NT2/D1 (cell line): ENCODE data around the gene RBMXL3.
"Not testable (repeated sequence)": the region's sequence is repeated elsewhere in the genome, so short reads cannot be mapped to it uniquely, and the experiment has no call there.

ENCODE experiments used
- DNase-seq: peaks from one replicate; pipeline ENCODE4 v3.0.0-alpha.2; 2011; ENCODE audit warnings: low read depth, low spot score
- H3K27me3 ChIP-seq: 2 replicates; pipeline ENCODE4 v1.6.0; 2011; ENCODE audit warnings: mild to moderate bottlenecking; ENCODE audit not compliant: insufficient read length, insufficient read depth
- H3K36me3 ChIP-seq: 2 replicates; pipeline ENCODE4 v1.6.1; 2011; ENCODE audit warnings: mild to moderate bottlenecking, low read length, mixed read lengths; ENCODE audit not compliant: insufficient read depth, insufficient read length
- H3K4me1 ChIP-seq: 2 replicates; pipeline ENCODE4 v1.5.1; 2011; ENCODE audit not compliant: insufficient read depth, insufficient read length
- H3K4me3 ChIP-seq: 2 replicates; pipeline ENCODE4 v1.5.1; 2011; ENCODE audit warnings: low read depth; ENCODE audit not compliant: insufficient read length
- H3K9ac ChIP-seq: 2 replicates; pipeline ENCODE4 v1.6.0; 2011; ENCODE audit warnings: low read depth; ENCODE audit not compliant: insufficient read length
- H3K9me3 ChIP-seq: 2 replicates; pipeline ENCODE4 v1.5.1; 2011; ENCODE audit warnings: mild to moderate bottlenecking, low read length; ENCODE audit not compliant: insufficient read depth
- SUZ12 ChIP-seq: IDR thresholded peaks from 2 replicates; pipeline ENCODE4 v1.6.1; 2011; ENCODE audit not compliant: insufficient read length, insufficient read depth; ENCODE audit errors: extremely low read depth
- YY1 ChIP-seq: IDR thresholded peaks from 2 replicates; pipeline ENCODE4 v1.6.1; 2011; ENCODE audit not compliant: insufficient read length, insufficient read depth
- ZNF274 ChIP-seq: IDR thresholded peaks from 2 replicates; pipeline ENCODE4 v1.6.1; 2011; ENCODE audit warnings: mild to moderate bottlenecking, low read depth, low read length

The RBMXL3 gene

DNA sequence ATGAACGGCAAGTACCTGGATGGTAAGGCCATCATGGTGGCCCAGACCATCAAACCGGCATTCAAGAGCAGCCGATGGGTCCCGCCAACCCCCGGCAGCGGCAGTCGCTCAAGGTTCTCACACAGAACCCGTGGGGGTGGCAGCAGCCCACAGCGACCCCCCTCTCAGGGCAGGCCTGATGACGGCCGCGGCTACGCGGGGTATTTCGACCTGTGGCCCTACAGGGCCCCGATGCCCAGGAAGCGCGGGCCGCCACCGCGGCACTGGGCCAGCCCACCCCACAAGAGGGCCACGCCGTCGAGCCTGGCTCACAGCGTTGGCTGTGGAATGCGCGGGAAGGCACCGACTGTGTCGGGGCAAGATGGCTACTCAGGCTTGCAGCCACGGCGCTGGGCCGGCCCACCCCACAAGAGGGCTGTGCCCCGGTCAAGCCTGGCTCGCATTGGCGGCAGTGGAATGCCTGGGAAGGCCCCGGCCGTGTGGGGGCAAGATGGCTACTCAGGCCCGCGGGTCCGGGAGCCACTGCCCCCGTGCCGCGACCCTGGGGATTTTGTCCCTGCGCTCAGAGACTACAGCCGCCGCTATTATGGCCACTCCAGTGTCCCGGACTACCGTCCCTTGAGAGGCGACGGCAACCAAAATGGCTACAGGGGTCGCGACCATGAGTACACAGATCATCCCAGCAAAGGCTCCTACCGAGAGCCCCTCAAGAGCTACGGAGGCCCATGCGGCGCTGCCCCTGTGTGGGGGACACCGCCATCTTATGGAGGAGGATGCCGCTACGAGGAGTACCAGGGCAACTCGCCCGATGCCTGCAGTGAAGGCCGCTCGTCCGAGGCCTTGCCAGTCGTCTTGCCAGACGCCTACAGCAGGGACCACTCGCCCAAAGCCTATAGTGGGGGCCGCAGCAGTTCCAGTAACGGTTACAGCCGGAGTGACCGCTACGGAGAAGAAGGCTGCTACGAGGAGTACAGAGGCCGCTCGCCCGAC lies 731 bp downstream of the RBMXL3 start:
- H3K9ac ChIP-seq = no peak overlapping the region
- DNase-seq = no peak
- peaks cover 12% of the 10 kb centered on the region; the same call in 1 of the 2 replicates for H3K9me3 ChIP-seq
- no peaks in the 10 kb centered on the region for H3K27me3 ChIP-seq
- H3K36me3 ChIP-seq = no peaks in the 10 kb centered on the region
- H3K4me1 ChIP-seq = no peaks in the 10 kb centered on the region
- no peak overlapping the region for H3K4me3 ChIP-seq
- TF ChIP-seq ZNF274 (no peak), YY1 (no peak), SUZ12 (no peak)

DNA sequence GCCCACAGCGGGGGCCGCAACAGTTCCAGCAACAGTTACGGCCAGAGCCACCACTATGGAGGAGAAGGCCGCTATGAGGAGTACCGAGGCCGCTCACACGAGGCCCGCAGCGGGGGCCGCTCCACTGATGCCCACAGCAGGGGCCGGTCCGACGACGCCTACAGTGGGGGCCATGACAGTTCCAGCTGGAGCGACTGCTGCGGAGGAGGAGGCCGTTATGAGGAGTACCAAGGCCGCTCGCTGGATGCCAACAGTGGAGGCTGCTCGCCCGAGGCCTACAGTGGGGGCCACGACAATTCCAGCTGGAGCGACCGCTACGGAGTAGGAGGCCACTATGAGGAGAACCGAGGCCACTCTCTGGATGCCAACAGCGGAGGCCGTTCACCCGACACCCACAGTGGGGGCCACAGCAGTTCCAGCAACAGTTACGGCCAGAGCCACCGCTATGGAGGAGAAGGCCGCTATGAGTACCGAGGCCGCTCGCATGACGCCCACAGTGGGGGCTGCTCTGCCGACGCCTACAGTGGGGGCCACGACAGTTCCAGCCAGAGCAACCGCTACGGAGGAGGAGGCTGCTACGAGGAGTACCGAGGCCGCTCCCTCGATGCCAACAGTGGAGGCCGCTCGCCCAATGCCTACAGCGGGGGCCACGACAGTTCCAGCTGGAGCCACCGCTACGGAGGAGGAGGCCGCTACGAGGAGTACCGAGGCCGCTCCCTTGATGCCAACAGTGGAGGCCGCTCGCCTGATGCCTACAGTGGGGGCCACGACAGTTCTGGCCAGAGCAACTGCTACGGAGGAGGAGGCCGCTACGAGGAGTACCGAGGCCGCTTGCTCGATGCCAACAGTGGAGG lies 1.7 kb downstream of the RBMXL3 start:
- Histone ChIP-seq H3K9ac (no peak overlapping the region), H3K9me3 (peaks cover 12% of the 10 kb centered on the region; the same call in 1 of the 2 replicates), H3K36me3 (no peaks in the 10 kb centered on the region), H3K4me1 (no peaks in the 10 kb centered on the region), H3K27me3 (no peaks in the 10 kb centered on the region), H3K4me3 (no peak overlapping the region)
- no peak for TF ChIP-seq SUZ12
- no peak for TF ChIP-seq ZNF274
- no peak for TF ChIP-seq YY1
- DNase-seq = no peak

DNA sequence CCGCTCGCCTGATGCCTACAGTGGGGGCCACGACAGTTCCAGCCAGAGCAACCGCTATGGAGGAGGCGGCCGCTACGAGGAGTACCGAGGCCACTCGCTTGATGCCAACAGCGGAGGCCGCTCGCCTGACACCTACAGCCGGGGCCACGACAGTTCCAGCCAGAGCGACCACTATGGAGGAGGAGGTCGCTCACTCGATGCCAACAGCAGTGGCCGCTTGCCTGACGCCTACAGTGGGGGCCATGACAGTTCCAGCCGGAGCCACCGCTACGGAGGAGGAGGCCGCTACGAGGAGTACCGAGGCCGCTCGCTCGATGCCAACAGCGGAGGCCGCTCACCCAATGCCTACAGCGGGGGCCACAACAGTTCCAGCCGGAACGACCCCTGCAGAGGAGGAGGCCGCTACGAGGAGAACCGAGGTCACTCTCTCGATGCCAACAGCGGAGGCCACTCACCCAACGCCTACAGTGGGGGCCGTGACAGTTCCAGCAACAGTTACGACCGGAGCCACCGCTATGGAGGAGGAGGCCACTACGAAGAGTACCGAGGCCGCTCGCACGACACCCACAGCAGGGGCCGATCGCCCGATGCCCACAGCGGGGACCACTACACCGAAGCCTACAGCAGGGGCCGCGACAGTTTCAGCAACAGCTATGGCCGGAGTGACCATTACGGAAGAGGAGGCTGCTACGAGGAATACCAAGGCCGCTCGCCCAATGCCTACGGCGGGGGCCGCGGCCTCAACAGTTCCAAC lies 2.5 kb downstream of the RBMXL3 start:
- TF ChIP-seq YY1 (no peak), ZNF274 (no peak), SUZ12 (no peak)
- peaks cover 12% of the 10 kb centered on the region; the same call in 1 of the 2 replicates for H3K9me3 ChIP-seq
- H3K4me1 ChIP-seq = no peaks in the 10 kb centered on the region
- no peaks in the 10 kb centered on the region for H3K36me3 ChIP-seq
- no peak overlapping the region for H3K9ac ChIP-seq
- no peaks in the 10 kb centered on the region for H3K27me3 ChIP-seq
- DNase-seq = no peak
- H3K4me3 ChIP-seq = no peak overlapping the region

DNA sequence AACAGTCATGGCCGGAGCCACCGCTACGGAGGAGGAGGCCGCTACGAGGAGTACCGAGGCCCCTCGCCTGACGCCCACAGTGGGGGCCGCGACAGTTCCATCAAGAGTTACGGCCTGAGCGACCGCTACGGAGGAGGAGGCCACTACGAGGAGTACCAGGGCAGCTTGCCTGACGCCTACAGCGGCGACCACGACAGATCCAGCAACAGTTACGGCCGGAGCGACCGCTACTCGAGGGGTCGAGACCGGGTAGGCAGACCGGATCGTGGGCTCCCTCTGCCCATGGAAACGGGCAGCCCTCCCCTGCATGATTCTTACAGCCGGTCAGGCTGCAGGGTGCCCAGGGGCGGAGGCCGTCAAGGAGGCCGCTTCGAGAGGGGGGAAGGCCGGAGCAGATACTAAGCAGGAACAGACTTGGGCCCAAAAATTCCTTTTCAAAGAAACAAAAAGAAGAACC lies 3.1 kb downstream of the RBMXL3 start:
- H3K4me1 ChIP-seq = no peaks in the 10 kb centered on the region
- no peaks in the 10 kb centered on the region for H3K36me3 ChIP-seq
- DNase-seq = no peak
- no peak overlapping the region for H3K4me3 ChIP-seq
- H3K27me3 ChIP-seq = no peaks in the 10 kb centered on the region
- no peak overlapping the region for H3K9ac ChIP-seq
- TF ChIP-seq YY1 (no peak), SUZ12 (no peak), ZNF274 (no peak)
- H3K9me3 ChIP-seq = peaks cover 12% of the 10 kb centered on the region; the same call in 1 of the 2 replicates

DNA sequence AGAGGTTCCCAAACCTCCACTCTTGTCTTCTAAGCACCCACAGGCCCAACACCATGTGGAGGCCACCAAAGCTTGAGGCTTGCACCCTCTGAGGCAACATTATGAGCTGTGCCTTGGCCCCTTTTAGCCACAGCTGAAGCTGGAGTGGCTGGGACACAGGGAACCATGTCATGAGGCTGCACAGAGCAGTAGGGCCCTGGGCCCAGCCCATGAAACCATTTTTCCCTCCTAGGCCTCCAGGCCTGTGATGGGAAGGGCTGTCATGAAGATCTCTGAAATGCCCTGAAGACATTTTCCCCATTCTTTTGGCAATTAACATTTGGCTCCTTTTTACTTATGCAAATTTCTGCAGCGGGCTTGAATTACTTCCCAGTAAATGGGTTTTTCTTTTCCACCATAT lies 14.8 kb downstream of the RBMXL3 start:
- Histone ChIP-seq H3K36me3 (no peaks in the 10 kb centered on the region), H3K27me3 (no peaks in the 10 kb centered on the region), H3K4me3 (no peak overlapping the region), H3K9me3 (peaks cover 20% of the 10 kb centered on the region; the same call in 1 of the 2 replicates), H3K4me1 (no peaks in the 10 kb centered on the region), H3K9ac (no peak overlapping the region)
- TF ChIP-seq SUZ12 (no peak), ZNF274 (no peak), YY1 (no peak)
- no peak for DNase-seq

DNA sequence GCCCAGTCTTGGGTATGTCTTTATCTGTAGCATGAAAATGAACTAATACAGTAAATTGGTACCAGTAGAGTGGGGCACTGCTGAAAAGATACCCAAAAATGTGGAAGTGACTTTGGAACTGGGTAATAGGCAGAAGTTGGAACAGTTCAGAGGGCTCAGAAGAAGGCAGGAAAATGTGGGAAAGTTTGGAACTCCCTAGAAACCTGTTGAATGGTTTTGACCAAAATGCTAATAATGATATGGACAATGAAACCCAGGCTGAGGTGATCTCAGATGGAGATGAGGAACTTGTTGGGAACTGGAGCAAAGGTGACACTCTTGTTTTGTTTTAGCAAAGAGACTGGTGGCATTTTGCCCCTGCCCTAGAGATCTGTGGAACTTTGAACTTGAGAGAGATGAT lies 20.3 kb downstream of the RBMXL3 start:
- not testable (repeated sequence) for DNase-seq, H3K27me3 ChIP-seq, H3K9ac ChIP-seq, H3K36me3 ChIP-seq, H3K4me1 ChIP-seq, H3K4me3 ChIP-seq
- peaks cover 14% of the 10 kb centered on the region; the same call in 1 of the 2 replicates for H3K9me3 ChIP-seq
